ENCODE results near the gene JARID2. TPM values are rescaled to one million over a fixed set of nuclear protein-coding genes. Genes with fewer than 3 reads are reported as not detected.

Gene JARID2
- polyA plus RNA-seq, 12 donors = 11.3 to 121 (median 15.7) TPM

DNA sequence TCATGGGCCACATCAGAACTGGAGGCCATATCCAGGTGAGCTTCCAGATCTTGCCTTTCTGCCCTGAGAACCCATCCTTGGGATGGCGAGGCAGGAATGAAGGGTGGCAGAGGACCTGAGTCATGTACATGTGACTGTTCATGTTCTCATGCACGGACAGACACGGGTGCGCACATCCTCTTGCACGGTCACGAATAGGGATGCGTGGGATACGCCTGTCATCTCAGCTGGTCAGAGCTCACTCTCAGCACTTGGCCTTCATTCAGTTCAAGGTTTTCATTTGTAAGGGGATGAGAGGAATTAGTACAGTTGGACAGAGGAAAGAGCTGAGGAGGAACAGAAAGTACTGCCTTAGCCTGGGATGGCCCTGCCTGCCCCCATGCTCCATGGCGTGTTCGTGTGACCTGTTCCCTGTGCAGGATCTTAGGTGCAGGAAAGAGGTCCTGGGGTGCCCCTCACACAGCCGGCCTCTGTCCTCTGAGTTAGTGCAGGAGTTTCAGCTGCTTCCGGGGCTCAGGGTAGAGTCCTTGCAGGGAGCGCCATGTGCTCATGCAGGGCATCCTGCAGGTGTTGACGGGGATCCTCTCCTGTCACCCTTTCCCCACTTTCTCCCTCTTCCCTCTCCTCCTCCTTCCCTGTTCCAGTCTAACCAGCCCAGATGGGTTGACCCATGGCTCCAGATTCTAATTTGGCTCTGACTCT lies 243.5 kb downstream of the JARID2 start:
- no peak for DNase-seq

- no peak for DNase-seq
These were observed 244.6 kb downstream of the JARID2 start for GRCh38 chr6:15490242-15491100.

GRCh38 chr6:15491255-15491985 lies 245.6 kb downstream of the JARID2 start:
- DNase-seq = peak; percentile 78

GRCh38 chr6:15491986-15492269 lies 246.1 kb downstream of the JARID2 start:
- DNase-seq = no peak

DNA sequence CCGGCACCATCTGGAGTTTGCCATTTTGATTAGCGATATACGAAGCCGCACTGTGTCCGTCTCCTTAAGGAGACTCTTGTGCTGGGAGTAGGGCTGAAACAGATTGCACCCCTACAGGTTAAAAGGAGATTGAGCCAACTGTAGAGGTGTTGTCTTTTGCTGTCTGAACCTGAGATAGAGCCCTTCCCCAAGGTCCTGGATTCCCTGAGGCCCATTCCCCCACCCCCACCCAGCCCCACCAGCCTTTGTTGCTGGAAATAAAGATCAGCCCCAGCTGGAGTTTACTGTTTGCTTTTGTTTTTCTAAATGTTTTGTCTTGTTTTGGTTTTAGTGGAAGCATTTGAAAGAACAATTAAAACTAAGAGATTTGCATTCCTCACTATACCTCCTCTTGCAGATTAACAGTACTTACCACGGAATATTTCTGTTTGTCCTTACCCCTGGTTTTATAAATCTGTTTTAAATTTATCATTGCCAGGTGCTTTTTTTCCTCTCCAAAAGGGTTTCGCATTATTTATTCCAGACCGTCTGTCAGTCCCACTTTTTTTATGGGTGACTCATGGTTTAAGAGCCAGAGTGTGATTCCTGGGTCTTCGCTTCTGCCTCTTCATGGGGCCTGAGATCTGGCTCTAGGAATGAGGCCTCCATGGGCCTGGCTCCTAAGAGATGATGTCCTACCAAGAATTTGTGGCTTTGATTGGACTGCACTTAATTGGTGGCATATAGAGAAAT lies 247.7 kb downstream of the JARID2 start:
- no peak for DNase-seq

DNA sequence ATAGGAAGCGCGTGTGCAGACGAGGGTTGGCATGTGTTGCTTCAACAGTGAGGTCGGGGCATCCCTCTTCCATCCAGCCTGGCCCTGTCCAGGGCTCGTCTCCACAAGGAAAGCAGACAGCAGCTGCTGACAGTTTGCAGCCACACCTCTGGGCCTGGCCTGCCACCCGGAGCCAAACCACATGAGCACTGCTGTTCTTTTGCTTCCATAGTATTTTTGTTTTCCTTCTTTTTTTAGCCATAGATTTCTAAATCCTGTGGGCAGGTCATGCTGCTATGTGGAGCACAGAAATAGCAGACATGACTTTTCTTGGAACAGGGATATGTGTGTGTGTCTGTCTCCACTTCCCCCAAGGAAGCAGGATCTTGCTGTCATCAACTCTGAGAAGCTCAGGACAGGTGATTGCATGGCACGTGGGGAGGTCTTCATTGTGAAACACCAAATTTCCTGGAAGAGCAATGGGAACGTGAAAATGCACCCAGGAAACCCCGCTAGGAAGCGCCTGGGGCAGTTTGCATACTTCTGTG lies 249.6 kb downstream of the JARID2 start:
- DNase-seq = no peak

GRCh38 chr6:15496345-15497131 lies 250.7 kb downstream of the JARID2 start:
- no peak for DNase-seq

DNA sequence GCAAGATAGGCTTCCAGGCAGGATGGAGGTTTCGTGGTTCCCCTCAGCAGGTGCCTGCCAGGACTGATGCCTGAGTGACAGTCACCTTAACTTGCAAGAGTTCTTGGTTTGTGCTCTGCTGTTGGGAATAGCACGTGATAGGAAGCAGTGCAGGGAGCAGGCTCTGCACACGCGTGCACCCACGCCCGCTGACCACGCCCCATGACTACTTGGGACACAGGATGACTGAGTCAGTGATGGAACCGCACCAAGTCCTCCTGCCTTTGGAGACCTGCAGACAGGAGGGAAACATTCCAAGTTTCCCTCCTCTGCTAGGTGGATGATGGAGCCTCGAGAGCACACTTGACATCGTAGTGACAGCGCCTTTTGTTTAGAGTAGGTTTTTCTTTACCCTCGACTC lies 252.8 kb downstream of the JARID2 start:
- no peak for DNase-seq

GRCh38 chr6:15499125-15499524 lies 253.3 kb downstream of the JARID2 start:
- no peak for DNase-seq

DNA sequence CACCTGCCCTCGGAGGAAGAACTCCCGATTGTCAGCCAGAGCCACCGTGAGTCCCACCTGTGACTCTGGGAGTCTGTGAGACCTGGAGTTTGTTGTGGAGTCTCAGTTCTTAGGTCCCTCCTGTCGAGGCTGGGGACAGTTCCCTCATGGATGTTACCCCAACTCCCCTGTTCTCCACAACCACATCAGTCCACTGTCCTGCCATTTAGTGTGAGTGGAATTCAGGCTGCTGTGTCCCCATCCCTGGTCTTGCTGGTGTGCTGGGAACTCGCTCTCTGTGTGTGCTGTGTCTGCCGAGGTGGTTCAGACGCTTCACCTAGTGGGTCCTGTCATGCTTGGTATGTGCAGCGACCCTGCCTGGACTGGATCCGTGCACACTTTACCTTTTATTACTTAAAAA lies 253.7 kb downstream of the JARID2 start:
- DNase-seq = no peak

DNA sequence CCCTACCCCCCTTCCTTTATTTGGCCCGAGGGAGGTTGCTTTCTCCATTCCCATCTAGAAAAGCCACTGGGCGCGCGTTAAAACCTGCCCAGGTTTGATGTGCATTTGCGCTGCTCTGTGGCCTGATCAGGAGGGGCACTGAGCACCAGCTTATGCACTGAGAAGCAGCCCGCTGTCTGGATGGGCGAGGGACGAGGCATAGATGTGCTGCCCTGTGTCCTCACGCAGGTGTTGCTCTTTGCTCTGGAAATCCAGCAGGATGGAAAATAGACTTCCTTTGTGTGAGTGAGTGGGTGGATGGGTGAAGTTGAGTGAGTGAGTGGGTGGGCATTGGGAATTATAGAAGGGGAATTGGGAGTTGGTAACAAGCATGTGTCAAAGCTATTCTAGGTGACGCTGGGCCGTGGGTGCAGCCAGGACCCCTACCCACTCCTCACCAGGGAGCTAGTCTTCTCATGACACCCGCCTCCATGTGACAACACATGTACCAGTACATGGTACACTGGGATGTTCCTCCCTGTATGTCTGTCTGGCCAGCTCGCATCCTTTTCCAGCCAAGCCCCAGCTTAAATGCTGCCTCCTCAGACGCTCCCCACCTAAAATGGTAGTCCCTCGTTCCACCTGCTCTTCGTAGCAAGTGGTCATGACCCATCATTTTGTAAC lies 254.3 kb downstream of the JARID2 start:
- no peak for DNase-seq

- DNase-seq = no peak
These were observed 255.3 kb downstream of the JARID2 start for GRCh38 chr6:15500901-15501825.

DNA sequence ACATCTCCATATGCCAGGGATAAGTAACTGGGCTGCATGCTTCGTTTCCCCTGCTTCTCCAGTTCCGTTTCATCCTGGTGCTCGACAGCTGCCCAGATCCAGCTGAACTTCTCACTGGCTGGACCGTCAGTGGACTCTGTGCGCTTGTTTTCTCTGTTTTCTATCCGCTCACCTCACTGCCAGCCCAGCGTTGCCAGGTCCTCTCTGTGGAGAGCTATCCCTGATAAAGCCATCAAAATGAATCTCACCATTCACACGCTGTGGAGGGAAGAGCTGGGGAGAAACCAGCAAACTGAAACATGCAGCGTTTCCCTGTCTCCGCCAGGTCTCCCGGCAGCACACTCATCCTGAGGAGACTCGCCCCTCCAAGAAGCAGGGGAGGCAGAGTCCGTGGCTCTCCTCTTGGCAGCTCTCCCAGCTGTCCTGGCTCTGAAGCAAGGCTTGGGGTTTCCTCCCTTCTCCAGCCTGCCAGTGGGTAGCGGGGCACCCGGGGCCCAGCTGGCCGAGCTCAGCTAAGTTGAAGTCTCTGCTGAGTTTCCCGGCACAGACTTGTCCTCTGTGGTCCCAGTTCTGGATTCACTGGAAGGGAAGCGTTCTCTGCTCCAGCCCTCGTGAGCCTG lies 256.1 kb downstream of the JARID2 start:
- peak; percentile 44 for DNase-seq

- DNase-seq = no peak
These were observed 256.8 kb downstream of the JARID2 start for GRCh38 chr6:15502446-15503345.

DNA sequence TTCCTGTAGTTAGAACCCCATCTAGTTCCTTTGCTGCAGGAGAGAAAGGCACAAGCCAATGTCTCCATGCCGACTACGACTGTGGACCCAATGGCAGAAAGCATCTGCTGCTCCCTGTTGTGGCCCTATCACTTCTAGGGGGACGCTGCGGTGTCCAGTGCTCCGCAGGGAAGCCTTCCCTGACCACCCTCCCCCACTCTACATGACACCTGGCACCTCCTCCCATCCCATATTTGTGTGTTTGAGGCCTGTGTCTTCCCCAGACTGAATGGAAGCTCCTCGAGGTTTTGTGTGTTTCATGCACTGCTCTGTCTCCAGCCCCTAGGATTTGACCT lies 257.4 kb downstream of the JARID2 start:
- no peak for DNase-seq

DNA sequence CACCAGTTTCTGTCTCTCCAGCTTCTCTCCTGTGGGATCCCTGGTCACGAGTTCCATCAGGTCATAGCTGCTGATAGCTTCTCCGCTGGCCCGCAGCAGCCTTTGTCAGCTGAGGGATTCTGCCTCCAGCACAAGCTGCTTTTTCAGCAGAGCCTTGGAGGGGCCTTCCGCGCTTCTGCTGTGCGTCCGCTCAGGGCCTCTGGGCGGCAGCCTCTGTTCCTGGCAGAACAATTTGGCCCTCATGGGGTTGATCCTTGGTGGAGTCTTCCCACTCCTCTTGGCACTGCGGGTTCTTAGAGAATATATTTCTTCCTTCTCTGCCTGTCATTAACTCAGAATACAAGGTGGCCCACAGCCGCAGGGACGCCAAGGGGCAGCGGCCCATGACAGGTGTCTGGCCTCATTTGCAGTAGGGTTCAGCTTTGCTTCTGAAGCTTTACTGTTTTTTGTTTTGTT lies 258.2 kb downstream of the JARID2 start:
- no peak for DNase-seq

DNA sequence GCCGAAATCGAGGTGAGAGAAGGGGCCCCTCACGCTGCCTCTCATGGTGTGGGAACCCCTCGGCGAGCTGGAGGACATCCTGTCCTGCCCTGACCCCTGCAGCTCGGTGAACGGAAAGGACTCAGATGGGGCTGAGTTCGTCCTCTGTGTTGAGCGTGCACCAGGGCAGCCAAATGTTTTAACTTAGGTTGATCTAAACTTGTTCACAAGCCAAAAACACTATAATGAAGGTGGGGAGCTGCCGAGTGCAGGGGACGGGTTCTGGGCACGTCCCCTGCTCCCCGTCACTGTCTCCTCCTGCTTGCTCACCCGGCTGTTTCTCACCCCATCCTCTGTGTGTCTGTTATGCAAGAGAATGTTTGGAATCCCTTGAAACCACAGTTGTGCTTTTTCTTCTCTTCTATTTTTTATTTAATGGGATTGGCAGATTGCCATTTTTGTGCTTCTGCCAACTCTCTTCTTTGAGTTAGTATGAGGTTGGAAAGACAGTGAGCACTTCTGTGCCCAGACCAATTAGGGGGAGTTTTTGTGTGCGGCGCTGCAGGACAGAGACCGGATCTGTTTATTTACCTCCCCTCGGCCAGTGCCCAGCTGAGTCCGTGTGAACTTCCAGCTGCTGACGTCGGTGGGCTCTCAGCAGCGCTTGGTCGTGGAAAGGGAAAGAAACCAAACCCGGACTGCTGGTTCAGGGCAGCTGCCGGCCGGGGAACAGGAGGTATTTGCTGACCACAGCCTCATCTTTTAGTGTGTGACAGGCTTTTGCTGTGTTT lies 258.9 kb downstream of the JARID2 start:
- peak; percentile 88 for DNase-seq

All from muscle of arm (tissue), 12 donors.